Measurements from ENCODE around the gene CDK14. TPM values are rescaled to one million over a fixed set of nuclear protein-coding genes. Genes with fewer than 3 reads are reported as not detected.

The CDK14 gene
- total RNA-seq, 4 donors from 2014 or later = 1.1 to 12.7 (median 5.8) TPM

DNA sequence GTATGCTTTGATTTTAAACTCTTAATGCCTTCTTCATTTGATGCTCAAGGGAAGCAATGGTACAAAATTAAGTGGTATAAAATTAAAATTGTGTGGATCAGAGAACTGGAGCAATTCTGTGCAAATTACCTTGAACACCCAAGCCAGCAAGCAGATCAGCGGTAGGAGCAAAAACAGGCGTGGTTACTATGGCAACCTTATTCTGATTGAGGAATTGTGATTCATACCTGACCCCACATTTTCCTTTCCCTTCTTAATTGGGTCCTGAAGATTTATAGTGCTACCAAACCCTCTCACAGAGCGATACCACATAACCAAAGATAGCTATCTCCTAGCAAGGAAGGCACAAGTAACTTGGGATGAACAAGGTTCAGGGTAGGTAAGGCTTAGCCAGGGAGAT is 595.6 kb downstream of the CDK14 start:
- 74 to 83% methylated on average over 3 of the region's 3 CpGs for WGBS, 2 donors
- H3K4me3 ChIP-seq (ENCODE audit: low read depth, poor library complexity, severe bottlenecking) = no peak overlapping the region
- DNase-seq (ENCODE audit: low spot score in 2 of 2) = no peak
- intact Hi-C loops (cut with DNase I; ENCODE audit: low total_unique reads) = no loop called here
- TF ChIP-seq, protein P1, sequence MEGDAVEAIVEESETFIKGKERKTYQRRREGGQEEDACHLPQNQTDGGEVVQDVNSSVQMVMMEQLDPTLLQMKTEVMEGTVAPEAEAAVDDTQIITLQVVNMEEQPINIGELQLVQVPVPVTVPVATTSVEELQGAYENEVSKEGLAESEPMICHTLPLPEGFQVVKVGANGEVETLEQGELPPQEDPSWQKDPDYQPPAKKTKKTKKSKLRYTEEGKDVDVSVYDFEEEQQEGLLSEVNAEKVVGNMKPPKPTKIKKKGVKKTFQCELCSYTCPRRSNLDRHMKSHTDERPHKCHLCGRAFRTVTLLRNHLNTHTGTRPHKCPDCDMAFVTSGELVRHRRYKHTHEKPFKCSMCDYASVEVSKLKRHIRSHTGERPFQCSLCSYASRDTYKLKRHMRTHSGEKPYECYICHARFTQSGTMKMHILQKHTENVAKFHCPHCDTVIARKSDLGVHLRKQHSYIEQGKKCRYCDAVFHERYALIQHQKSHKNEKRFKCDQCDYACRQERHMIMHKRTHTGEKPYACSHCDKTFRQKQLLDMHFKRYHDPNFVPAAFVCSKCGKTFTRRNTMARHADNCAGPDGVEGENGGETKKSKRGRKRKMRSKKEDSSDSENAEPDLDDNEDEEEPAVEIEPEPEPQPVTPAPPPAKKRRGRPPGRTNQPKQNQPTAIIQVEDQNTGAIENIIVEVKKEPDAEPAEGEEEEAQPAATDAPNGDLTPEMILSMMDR (IDR thresholded peaks at IDR 0.05) = no peak
- TF ChIP-seq POLR2A (IDR thresholded peaks at IDR 0.05) = no peak

DNA sequence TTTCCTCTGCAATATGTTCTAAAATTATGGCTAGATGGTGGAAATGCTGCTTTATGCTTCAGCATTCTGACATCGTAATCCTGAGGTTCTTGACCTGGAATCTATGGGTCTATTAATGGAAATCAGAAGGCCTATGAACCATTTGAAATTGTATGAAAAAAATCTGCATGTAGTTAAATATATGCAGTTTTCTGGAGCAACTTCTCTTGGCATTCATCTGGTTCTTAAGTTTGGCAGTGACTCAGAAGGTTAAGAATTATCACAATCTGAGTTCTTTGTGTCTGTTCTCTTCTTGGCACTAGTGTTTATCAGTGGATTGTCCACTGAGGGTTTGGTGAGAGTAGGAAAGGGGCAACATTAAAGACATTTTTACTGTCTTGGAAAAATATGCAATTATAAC is 597.0 kb downstream of the CDK14 start:
- no peak for DNase-seq (ENCODE audit: low spot score in 2 of 2)
- TF ChIP-seq POLR2A (IDR thresholded peaks at IDR 0.05) = no peak
- TF ChIP-seq, protein P1 (IDR thresholded peaks at IDR 0.05) = no peak
- 60 to 70% methylated on average over 1 of the region's 1 CpG for whole genome bisulfite sequencing, 2 donors
- intact Hi-C loops (cut with DNase I; ENCODE audit: low total_unique reads) = no loop called here
- no peak overlapping the region for H3K4me3 ChIP-seq (ENCODE audit: low read depth, poor library complexity, severe bottlenecking)

DNA sequence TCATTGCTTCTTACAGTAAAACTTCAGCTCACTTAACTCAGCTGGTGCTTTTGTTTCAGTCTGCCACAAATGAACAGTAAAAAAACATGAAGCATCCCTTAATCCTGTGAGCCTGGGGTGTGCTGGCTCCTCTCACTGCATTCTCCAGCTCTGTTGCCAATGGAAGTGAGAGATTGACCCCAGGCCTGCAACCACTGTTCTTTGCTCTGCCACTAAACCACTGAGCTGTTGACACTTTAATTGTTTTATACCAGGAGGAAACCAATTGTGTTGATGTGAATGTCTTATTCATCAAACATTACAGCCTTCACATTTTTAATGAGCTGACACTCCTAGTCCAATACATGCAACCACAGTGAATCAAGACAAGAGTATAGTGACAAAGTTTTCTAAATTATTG is 598.7 kb downstream of the CDK14 start:
- no peak for DNase-seq (ENCODE audit: low spot score in 2 of 2)
- intact Hi-C loops (cut with DNase I; ENCODE audit: low total_unique reads) = no loop called here
- TF ChIP-seq, protein P1 (IDR thresholded peaks at IDR 0.05) = no peak
- TF ChIP-seq POLR2A (IDR thresholded peaks at IDR 0.05) = no peak
- no peak overlapping the region for H3K4me3 ChIP-seq (ENCODE audit: low read depth, poor library complexity, severe bottlenecking)

DNA sequence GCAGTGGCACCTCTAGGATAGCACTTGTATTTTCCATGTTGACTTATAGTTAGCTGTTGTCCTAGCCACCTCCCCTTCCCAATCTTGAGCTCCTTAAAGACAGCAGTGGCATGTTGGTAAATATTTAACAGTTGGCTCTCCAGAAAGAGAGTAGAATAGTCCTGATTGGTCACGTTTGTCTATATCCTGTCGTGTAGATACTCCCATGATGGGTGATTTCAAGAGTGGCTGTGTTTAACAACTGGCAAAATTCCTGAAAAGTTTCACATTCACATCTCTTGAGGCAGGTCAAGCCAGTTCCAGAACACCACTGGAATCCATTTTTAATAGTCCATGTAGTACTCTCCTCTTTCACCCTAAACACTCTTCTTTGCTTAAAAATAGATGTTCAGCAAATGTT is 599.9 kb downstream of the CDK14 start:
- TF ChIP-seq POLR2A (IDR thresholded peaks at IDR 0.05) = no peak
- TF ChIP-seq, protein P1 (IDR thresholded peaks at IDR 0.05) = no peak
- WGBS, 2 donors = 91 to 93% methylated on average over 2 of the region's 2 CpGs

DNA sequence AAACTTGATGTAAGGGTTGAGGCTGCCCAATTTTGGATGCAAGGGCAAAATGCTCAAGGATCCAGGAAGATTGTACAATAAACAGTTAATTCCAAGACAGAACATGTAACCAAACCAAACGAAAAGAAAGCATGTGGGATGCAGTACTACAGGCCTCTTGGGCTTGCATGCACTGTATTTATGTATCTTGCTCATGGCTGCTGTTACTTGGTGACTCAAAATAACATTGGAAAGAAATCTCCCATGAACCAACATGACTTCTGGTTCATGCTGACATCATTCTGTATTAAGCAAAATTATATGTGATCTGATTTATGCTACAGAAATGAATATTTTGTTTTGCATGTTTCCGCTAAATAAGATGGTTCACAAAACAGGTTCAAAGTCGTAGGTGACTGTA is 602.2 kb downstream of the CDK14 start:
- intact Hi-C loops (cut with DNase I; ENCODE audit: low total_unique reads) = no loop called here

More for the DNA sequence above, 599.9 kb downstream of the CDK14 start:
- intact Hi-C loops (cut with DNase I; ENCODE audit: low total_unique reads) = no loop called here
- H3K4me3 ChIP-seq (ENCODE audit: low read depth, poor library complexity, severe bottlenecking) = no peak overlapping the region
- DNase-seq (ENCODE audit: low spot score in 2 of 2) = no peak

DNA sequence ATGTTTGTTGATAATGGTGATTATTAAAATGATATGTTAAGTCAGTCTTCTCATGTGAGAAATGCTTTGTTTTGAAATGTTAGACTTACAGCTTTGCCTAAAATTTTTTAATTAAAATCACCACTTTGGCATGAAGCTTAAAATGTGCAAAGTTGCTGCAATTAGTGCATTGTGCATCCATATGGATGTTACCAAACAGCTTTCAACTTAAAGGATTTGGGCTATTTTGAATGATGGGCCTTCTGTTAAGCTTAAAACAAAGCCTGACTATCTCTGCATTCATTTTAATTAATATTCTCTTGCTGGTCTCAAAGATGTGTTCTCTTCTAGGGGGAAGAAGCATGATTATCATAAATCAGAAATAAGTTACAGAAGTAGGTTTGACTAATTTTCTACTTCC is 603.5 kb downstream of the CDK14 start:
- TF ChIP-seq POLR2A (IDR thresholded peaks at IDR 0.05) = no peak
- TF ChIP-seq, protein P1 (IDR thresholded peaks at IDR 0.05) = no peak
- intact Hi-C loops (cut with DNase I; ENCODE audit: low total_unique reads) = no loop called here
- H3K4me3 ChIP-seq (ENCODE audit: low read depth, poor library complexity, severe bottlenecking) = no peak overlapping the region
- DNase-seq (ENCODE audit: low spot score in 2 of 2) = no peak

More for the DNA sequence above, 602.2 kb downstream of the CDK14 start:
- WGBS, 2 donors = 68 to 69% methylated on average over 3 of the region's 3 CpGs
- TF ChIP-seq, protein P1 (IDR thresholded peaks at IDR 0.05) = no peak
- TF ChIP-seq POLR2A (IDR thresholded peaks at IDR 0.05) = no peak
- no peak for DNase-seq (ENCODE audit: low spot score in 2 of 2)
- no peak overlapping the region for H3K4me3 ChIP-seq (ENCODE audit: low read depth, poor library complexity, severe bottlenecking)
